Left colon (tissue), 2 donors: ENCODE measurements around the gene SYCE3. TPM values are rescaled to one million over a fixed set of nuclear protein-coding genes. Genes with fewer than 3 reads are reported as not detected.

ENCODE experiments used
- ATAC-seq: fragments of 200-7000 bp; cut with Tn5 transposase; one replicate; pipeline ENCODE4 v1.9.1; 2020; ENCODE audit warnings: mild to moderate bottlenecking, moderate library complexity
- DNase-seq, 2 donors: peaks; one replicate each; pipeline ENCODE4 v3.0.0-alpha.2; 2020
- intact Hi-C, 2 donors: fragments of 100-400 bp; cut with DNase I in 1 of 2; cut with micrococcal nuclease in 1 of 2; formaldehyde crosslinking; loops; one replicate each; pipeline versions ENCODE4 v1.11.2 to v1.14.0; 2022; cut with DNase I, micrococcal nuclease
- total RNA-seq, 2 donors: library from RNA; stranded (reverse); fragmentation: NEBNext Ultra II Directional; extraction: Animal tissue kit (Norgen Biotek cat#: 25700); gene quantifications; one replicate each; pipeline ENCODE4 v1.2.1, GENCODE V29; 2021
- donor health status: DM: no; HTN: no; CAD: no.
- donor health status: DM: yes; HTN: yes; CAD: no.

SYCE3 gene
- total RNA-seq, 2 donors from 2014 or later: 0.67 TPM; not detected in 1

GRCh38 chr22:50563413-50564160 lies 868 bp upstream of the SYCE3 start:
- DNase-seq (no peak), ATAC-seq (peak; percentile 38)
- intact Hi-C loops: no loop called here

DNA sequence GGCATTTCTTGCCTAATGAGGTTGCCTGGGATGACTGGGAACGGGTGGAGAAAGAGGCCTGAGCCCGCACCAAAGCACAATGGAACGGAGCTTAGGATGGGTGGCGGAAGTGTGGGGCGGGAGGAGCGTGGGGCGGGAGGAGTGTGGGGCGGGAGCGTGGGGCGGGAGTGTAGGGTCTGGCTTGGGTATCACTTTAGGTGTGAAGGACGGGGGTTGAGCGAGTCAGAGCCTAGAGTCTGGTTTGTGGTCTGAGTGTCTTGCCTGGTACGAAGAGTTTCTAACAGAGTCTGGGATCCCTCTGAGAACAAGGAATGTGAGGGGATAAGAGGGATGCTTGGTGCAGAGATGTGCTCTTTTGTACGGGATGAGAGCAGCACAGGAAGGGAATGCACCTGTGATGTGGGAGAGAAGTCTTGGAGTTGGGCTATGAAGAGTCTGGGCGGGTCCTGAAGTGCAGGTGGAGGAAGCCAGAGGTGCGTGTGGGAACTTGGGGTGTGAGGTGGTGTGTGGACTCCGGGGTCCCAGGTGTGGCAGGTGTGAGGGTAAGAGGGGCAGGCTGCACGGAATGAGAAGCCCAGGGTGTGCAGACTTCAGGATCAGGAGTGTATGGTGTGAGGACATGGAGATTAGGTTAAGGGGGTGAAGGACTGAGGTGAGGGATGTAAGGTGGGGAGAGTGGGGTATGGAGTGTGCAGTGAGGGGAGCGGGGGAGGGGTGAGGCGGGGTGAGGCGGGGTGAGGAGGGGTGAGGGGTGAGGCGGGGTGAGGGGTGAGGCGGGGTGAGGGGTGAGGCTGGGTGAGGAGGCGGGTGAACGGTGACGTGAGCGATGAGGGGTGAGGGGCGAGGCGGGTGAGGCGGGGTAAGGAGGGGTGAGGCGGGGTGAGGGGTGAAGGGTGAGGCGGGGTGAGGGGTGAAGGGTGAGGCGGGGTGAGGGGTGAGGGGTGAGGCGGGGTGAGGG lies 1.0 kb downstream of the SYCE3 start:
- DNase-seq: no peak
- ATAC-seq: no peak
- intact Hi-C loops: no loop called here

DNA sequence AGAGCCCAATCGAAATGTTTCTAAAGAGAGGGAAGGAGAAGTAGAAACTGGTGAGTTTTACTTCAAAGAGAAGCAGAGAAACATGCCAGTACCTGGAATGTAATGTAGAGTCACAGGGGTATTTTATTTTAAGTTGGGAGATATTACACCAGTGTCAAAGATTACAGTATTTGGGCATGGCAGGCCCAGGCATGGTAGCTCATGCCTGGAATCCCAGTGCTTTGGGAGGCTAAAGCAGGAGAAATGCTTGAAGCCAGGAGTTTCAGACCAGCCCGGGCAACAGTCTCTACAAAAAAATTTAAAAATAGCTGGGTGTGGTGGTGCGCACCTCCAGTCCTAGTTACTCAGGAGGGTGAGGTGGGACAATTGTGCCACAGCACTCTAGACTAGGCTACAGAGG lies 2.7 kb downstream of the SYCE3 start:
- ATAC-seq: no peak
- intact Hi-C loops: no loop called here
- DNase-seq: no peak

DNA sequence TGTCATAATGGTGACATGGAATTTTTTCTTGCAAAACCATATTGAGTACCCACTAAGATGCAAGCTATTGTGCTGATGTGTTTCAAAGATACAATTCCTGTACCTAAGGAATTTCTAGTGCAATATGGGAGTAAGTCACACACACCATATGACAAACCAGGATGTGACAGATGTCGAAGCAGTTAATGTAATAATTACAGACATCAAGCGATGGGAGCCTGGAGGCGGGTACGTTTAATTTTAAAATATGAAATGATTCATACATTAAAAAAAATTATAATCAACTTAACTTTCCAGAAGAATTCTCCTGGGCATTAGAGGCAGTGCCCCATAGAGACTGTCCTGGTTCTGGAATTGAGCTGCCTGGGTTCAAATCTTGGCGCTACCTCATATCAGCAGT lies 6.0 kb downstream of the SYCE3 start:
- DNase-seq (no peak), ATAC-seq (no peak)
- intact Hi-C loops: no loop called here

GRCh38 chr22:50553310-50553709 lies 9.4 kb downstream of the SYCE3 start:
- no peak for DNase-seq
- ATAC-seq: no peak
- intact Hi-C loops: no loop called here

DNA sequence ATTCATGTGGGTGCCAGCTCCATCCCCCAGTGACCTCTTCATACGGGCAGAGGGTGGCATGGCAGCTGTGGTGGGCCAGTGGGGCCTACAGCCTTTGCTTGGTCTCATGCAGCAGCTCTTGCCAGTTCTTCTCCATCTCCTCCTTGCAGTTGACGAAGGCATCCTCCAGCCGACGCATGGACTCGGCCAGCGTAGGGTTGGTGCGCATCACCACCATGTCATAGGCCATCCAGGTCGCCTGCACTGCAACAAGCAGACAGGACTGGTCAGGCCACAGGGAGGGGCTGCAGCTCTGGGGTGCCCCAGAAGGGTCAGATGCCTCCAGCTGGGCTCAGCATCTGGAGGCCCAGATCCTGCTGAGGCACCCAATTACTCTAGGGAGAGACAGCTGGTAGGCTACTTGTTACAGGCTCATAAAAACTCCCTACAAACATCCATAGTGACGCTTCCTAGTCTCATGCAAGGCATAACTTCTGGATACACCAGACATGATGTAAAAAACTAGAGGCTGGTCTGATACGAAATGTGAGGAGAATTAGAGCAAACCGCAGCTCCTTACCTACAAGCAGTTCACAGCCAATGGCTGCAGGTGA lies 11.5 kb downstream of the SYCE3 start:
- DNase-seq: no peak
- intact Hi-C loops: no loop called here
- ATAC-seq: peak; percentile 43

GRCh38 chr22:50550395-50550794 lies 12.3 kb downstream of the SYCE3 start:
- intact Hi-C loops: no loop called here
- DNase-seq: no peak
- no peak for ATAC-seq

DNA sequence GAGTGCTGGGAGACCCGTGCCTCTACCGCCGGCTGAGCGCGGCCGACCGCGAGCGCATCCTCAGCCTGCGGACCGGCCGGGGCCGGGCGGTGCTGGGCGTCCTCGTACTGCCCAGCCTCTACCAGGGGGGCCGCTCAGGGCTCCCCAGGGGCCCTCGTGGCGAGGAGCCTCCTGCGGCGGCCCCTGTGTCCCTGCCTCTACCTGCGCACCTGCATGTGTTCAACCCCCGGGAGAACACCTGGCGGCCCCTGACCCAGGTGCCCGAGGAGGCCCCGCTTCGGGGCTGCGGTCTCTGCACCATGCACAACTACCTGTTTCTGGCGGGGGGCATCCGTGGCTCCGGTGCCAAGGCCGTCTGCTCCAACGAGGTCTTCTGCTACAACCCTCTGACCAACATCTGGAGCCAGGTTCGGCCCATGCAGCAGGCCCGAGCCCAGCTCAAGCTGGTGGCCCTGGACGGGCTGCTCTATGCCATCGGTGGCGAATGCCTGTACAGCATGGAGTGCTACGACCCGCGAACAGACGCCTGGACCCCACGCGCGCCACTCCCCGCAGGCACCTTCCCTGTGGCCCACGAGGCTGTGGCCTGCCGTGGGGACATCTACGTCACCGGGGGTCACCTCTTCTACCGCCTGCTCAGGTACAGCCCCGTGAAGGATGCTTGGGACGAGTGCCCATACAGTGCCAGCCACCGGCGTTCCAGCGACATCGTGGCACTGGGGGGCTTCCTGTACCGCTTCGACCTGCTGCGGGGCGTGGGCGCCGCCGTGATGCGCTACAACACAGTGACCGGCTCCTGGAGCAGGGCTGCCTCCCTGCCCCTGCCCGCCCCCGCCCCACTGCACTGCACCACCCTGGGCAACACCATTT lies 13.6 kb downstream of the SYCE3 start:
- ATAC-seq: no peak
- DNase-seq: no peak
- intact Hi-C loops: no loop called here

GRCh38 chr22:50548040-50548920 lies 14.4 kb downstream of the SYCE3 start:
- intact Hi-C loops: no loop called here
- DNase-seq: peak in 1 of 2 donors; percentile 58
- peak; percentile 9 for ATAC-seq

DNA sequence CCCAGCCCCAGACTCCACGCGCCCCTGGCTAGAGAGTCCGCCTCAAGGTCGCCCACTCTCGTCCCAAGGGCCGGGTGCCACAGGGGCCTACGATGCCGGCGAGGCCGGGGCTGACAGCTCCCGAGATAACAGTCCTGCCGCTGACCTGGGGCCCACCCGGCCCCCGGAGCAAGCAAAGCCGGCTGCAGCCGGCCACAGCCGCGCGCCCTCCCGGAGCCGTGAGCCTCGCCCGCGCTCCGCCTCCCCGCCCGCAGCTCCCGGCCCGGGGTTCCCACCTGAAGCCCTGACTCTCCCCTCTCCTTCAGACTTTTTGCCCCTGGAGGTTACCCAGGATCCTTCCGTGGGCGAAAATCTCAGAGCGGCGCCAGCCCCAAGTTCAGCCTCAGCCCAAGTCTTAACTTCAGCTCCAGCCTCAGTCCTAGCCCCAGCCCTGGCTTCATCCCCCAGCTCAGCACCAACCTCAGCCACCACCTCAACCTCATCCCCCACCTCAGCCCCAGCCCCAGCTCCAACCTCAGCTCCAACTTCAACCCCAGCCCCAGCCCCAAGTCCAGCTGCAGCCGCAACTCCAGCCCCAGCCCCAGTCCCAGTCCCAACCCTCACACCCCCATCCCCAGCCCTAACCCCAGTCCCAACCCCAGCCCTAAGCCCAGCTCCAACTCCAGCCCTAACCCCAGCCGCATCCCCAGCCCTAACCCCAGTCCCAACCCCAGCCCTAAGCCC lies 15.3 kb downstream of the SYCE3 start:
- no peak for DNase-seq
- no peak for ATAC-seq
- intact Hi-C loops: no loop called here

GRCh38 chr22:50546326-50547262 lies 16.1 kb downstream of the SYCE3 start:
- intact Hi-C loops: no loop called here
- DNase-seq (no peak), ATAC-seq (no peak)

GRCh38 chr22:50545522-50546325 lies 17.0 kb downstream of the SYCE3 start, which contains the start of gene KLHDC7B:
Gene KLHDC7B (plus strand): TSS chr22:50545899. CDS start chr22:50546244, 345 bp downstream.
- ATAC-seq (no peak), DNase-seq (peak in 1 of 2 donors; percentile 29)
- intact Hi-C loops: no loop called here

DNA sequence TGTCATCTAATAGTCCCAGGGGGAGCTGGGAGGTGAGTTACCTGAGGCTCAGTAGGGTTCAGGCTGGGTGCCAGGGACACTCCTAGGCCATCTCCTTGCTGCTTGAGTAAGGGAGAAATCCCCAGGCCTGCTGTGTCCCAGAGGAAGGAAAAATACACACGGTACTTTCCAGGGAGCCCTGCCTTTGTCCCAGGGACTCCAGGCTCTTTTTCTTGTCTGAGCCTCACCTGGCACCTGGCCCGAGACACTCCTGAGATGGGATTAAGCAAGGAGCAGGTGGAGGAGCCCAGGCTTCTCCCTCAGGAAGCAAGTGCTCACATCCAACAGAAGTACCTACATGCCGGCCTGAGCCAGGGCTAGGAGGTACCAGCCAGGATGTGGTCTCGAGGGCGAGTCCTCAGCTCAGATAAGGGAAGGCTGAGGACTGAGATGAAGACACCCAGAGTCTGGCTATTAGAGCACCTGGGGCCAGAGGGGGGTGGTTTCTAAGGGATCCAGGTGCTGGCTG lies 17.9 kb downstream of the SYCE3 start:
- intact Hi-C loops: no loop called here
- peak; percentile 40 for ATAC-seq
- DNase-seq: peak; percentile 59 to 70

DNA sequence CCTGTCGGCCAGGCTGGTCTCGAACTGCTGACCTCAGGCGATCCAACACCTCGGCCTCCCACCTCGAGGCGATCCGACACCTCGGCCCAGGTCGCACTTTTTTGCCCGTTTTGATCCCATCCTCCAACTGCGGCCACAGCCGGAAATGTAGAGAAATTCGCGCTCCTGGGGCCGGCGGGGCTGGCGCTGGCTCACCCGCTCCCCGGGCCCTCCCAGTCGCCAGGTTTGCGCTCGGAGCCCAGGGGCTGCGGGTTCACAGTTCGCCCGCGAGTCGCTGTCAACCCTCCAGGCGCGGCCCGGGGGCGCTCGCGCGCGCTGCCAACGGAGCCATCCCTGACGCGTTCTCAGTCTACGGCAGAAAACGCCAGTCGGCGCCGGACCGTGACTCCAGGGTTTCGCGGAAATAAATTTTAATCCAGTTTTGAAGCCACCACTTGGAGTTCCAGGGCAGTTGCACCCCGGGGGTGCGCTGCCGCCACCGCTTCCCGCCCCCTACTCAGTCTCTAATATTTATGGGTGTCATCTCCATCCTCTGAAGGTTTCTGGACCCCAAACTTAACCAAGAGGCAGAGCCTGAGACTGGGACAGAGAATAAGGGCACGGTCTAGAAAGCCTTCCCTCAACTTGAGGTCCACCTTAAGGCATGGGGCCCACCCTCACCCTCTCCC lies 18.5 kb downstream of the SYCE3 start:
- ATAC-seq (peak; percentile 77), DNase-seq (peak; percentile 83 to 92)
- intact Hi-C loops: no loop called here
